22Rv1 (cell line): ENCODE data around the gene KCND2.

Experiments
- CTCF ChIP-seq: fragments of 450-650 bp; IDR thresholded peaks from 2 replicates; pipeline ENCODE4 v1.5.1; 2017; ENCODE audit warnings: mild to moderate bottlenecking
- ZFX ChIP-seq: fragments of 450-650 bp; IDR thresholded peaks from 2 replicates; pipeline ENCODE4 v1.6.1; 2017; ENCODE audit warnings: antibody characterized with exemption, borderline replicate concordance

- TF ChIP-seq CTCF (no peak), ZFX (no peak)
Observed at GRCh38 chr7:120468611-120469010, 195.6 kb downstream of the KCND2 start.
